DMS114 treated with DMSO at 0.1 percent for 48 hours (cell line): Measurements from ENCODE around the gene RPN2.

Experiments used
- DNase-seq: peaks from one replicate; lab custom pipeline; 2025; ENCODE audit not compliant: unreplicated experiment; lab: John Stamatoyannopoulos, UW

RPN2 gene

GRCh38 chr20:37209193-37209592 is 30.1 kb downstream of the RPN2 start:
- no peak for DNase-seq

- DNase-seq, result no peak
Observed at GRCh38 chr20:37209661-37210314, 30.7 kb downstream of the RPN2 start.

GRCh38 chr20:37218441-37218840 is 39.3 kb downstream of the RPN2 start:
- DNase-seq, result no peak

GRCh38 chr20:37218976-37219375 is 39.8 kb downstream of the RPN2 start:
- no peak for DNase-seq

DNA sequence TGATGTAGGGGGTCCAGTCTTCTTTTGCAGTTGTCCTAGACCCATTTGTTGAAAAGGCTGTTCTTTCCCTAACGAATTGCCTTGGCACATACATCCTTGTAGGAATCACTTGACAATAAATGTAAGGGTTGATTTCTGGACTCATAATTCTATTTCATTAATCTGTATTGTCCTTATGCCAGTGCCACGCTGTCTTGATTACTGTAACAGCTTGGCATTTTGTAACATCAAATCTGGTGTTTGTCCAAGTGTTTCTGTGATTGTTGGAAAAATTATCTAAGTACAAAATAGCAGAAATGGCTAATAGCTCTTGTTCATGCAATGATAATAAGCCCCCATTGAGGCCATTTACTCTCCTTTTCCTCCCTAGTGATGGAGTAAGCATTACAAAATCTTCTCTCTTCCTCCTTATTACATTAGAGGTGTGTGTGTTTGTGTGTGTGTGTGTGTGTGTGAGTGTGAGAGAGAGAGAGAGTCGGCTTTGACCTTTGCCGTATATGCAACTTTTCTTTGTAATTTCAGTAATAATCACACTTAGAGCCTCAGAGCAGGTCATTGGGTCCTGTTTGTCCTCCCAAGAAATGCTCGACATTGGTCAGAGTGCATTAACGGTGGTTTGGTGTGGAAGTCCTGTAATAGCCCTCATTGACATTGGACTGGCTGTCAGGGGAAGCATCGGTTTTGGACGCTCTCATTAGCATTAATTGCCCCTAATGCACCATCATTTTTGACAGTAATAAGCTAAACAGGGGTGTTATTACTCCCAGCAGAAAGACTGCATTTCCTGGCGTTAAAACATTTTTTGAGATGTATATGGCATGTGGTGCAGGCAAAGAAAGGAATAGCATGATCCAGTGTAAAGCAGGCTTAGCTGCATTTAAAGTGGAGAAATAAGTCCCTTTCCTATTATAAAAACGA is 40.9 kb downstream of the RPN2 start:
- no peak for DNase-seq

DNA sequence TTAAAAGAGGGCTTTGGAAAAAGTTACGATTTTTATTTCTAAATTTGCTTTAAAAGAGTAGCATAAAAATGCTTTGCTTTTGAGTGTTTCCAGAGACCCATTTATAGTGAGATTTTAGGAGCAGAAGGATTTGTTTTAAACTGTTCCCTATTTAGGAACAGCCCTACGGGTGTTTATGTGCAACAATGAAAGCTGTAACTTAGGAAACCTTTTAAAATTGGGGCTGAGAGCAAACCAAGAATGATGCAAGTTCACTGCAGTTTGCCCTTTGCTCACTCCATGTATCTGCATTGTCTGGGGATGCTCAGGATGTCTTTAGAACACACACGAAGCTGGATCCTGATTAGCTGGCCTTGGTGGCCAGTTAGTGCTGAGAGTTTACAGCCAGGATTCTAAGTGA is 41.6 kb downstream of the RPN2 start:
- DNase-seq, result no peak

DNA sequence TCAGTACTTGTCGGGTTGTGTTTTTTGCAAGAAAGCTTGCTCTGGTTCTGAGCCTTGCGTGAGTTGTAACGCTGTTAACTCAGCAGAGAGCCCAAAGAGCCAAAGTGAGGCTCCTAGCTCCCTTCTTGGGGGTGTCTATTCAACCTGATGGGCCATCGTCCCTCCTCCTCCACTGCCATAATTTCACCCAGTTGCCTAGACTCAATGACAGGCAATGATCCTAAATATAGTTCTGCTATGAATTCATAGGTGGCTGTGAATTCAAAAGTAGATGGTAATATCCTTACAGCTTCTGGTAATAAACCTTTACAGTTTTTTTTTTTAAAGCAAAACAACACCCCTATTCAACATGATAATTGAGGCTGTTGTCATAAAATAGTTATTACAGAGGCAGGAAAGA is 43.0 kb downstream of the RPN2 start:
- no peak for DNase-seq

DNA sequence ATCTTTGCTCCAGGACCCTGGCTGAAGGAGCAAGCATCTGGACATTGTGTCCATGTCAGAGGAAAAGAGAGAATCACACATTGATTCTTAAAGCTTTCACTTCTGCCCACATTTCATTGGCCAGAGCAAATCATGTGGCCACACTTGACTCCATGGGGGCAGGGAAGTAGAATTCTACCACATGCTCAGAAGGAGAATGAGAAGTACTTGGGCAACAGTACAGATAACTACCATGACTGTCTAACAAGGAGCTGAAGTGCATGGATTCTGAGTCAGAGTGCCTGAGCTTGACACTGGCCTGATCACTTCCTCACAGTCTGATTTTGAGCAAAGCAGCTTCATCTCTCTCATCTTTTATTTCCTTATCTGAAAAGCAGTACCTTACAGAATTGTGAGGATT is 43.9 kb downstream of the RPN2 start:
- DNase-seq, result no peak

- DNase-seq, result no peak
Observed at GRCh38 chr20:37225146-37225545, 46.0 kb downstream of the RPN2 start.

DNA sequence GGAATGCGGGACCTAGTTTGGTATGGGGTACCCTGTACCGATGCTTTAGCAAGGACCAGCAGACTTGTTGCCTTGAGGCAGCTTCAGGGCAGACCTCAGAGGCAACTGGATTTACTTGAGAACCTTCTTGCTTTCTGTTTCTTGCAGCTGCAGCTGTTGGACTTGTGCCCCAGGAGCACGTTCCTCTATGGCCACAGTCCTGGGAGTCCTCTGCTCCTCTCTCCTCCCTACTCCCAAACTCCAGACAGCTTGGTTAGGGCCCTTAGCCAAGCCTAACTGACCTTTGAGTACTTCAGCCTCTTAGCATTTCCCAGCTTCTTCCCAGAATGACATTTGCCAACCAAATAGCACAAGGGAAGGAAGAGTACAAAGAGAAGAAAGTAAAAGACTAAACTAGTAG is 47.8 kb downstream of the RPN2 start:
- DNase-seq, result no peak

GRCh38 chr20:37228082-37228481 is 49.0 kb downstream of the RPN2 start:
- DNase-seq, result no peak

- no peak for DNase-seq
Observed at GRCh38 chr20:37228656-37229055, 49.5 kb downstream of the RPN2 start.

- DNase-seq, result no peak
Observed at GRCh38 chr20:37229357-37229756, 50.2 kb downstream of the RPN2 start.

DNA sequence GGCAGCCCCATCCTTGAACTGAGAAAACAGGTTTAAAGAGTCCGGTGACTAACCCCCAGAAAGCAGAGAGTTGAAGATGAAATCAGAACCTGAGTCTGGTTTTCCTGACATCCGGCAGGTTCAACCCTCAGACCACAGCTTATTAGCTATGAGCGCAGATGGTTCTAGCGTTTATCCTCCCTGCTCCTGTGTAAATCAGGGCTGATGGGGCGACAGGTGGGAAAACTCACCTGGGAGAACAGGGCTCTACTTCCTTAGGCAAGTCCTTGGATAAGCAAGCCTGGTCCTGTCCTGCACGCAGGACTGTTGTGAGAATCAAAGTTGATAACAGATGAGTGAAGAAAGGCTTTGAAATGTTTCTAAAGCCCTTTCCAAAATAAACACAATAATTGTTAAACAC is 51.1 kb downstream of the RPN2 start:
- no peak for DNase-seq

- DNase-seq, result no peak
Observed at GRCh38 chr20:37231947-37232630, 53.0 kb downstream of the RPN2 start.

GRCh38 chr20:37233548-37234253 is 54.6 kb downstream of the RPN2 start:
- no peak for DNase-seq

DNA sequence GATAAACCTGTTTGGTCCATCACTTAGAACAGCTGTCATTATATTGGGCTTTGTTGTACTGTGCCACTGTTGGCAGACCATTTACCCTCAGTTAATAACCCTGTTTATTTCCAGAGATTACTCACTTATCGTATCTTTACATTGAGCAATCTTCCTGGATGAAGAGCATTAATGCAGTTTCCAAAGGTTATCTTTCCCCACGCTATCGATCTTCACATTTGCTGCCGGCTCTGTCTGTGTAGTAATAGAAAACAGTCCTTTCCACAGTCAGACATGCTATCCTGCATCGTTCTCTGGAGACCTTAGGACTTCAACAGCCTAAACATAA is 55.1 kb downstream of the RPN2 start:
- DNase-seq, result no peak

GRCh38 chr20:37235065-37235464 is 55.9 kb downstream of the RPN2 start:
- DNase-seq, result no peak

DNA sequence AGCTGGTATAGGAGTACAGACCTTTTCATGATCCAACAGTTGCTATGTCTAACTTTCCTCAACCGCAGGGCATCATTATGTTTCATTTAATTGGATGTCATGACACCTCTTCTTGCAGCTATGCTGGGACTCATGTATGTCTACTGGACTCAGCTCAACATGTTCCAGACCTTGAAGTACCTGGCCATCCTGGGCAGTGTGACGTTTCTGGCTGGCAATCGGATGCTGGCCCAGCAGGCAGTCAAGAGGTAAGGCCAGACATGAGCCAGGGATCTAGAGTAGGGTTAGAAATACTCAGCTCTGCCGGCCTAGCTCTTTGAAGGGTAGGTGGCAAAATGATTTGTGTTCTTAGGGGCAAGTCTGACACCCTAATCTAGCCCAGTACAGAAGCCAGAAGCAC is 57.3 kb downstream of the RPN2 start:
- no peak for DNase-seq

GRCh38 chr20:37237656-37238055 is 58.5 kb downstream of the RPN2 start:
- DNase-seq, result no peak

- no peak for DNase-seq
Observed at GRCh38 chr20:37238426-37238825, 59.3 kb downstream of the RPN2 start.
